ENCODE results near the gene GPRC5C. TPM values are rescaled to one million over a fixed set of nuclear protein-coding genes. Genes with fewer than 3 reads are reported as not detected.
A peak's percentile ranks its signal among the peaks of the same experiment; 100 is the strongest.

The GPRC5C gene
- total RNA-seq, 3 donors from 2014 or later: 24.3 to 69.2 (median 40.3) TPM

GRCh38 chr17:74453665-74454196 lies 21.8 kb downstream of the GPRC5C start:
- Histone ChIP-seq H3K27ac (peak overlapping the region; percentile 87 to 90), H3K4me3 (peak overlapping the region; percentile 38 to 65 (median 55)), H3K36me3 (no peaks in the 10 kb centered on the region), H3K9me3 (no peaks in the 10 kb centered on the region), H3K27me3 (no peaks in the 10 kb centered on the region), H3K4me1 (peaks cover 5 to 12% of the 10 kb centered on the region in 2 donors)
- TF ChIP-seq POLR2AphosphoS5 (IDR thresholded peaks at IDR 0.05) (no peak), POLR2A (IDR thresholded peaks at IDR 0.05) (no peak), CTCF (IDR thresholded peaks at IDR 0.05) (no peak)
- intact Hi-C loops (cut with DNase I; ENCODE audit: low total_unique reads): no loop called here
- peak; percentile 81 to 85 for DNase-seq (ENCODE audit: low spot score in 2 of 2)

GRCh38 chr17:74454197-74455024 lies 22.5 kb downstream of the GPRC5C start:
- H3K36me3 ChIP-seq: no peaks in the 10 kb centered on the region
- intact Hi-C loops (cut with DNase I; ENCODE audit: low total_unique reads): loop anchor here (5.0 kb wide), 1 partner anchor 77 kb away; no protein-coding TSS in a partner anchor
- H3K4me1 ChIP-seq: peaks cover 5 to 12% of the 10 kb centered on the region in 2 donors
- TF ChIP-seq CTCF (IDR thresholded peaks at IDR 0.05): peak in 1 of 3 donors; percentile 21
- TF ChIP-seq POLR2AphosphoS5 (IDR thresholded peaks at IDR 0.05): peak; percentile 33 to 70 (median 58)
- no peak for TF ChIP-seq POLR2A (IDR thresholded peaks at IDR 0.05)
- H3K27me3 ChIP-seq: no peaks in the 10 kb centered on the region
- DNase-seq (ENCODE audit: low spot score in 2 of 2): no peak
- H3K27ac ChIP-seq: peak overlapping the region; percentile 87 to 90
- peak overlapping the region; percentile 38 to 65 (median 55) for H3K4me3 ChIP-seq
- H3K9me3 ChIP-seq: no peaks in the 10 kb centered on the region

GRCh38 chr17:74455025-74455545 lies 23.2 kb downstream of the GPRC5C start:
- Histone ChIP-seq H3K27me3 (no peaks in the 10 kb centered on the region), H3K4me3 (no peak overlapping the region), H3K36me3 (no peaks in the 10 kb centered on the region), H3K27ac (peak overlapping the region; percentile 87 to 90), H3K4me1 (peaks cover 5 to 12% of the 10 kb centered on the region in 2 donors), H3K9me3 (no peaks in the 10 kb centered on the region)
- intact Hi-C loops (cut with DNase I; ENCODE audit: low total_unique reads): loop anchor here (5.0 kb wide), 1 partner anchor 78 kb away; no protein-coding TSS in a partner anchor
- DNase-seq (ENCODE audit: low spot score in 2 of 2): no peak
- no peak for TF ChIP-seq CTCF (IDR thresholded peaks at IDR 0.05)
- no peak for TF ChIP-seq POLR2AphosphoS5 (IDR thresholded peaks at IDR 0.05)
- TF ChIP-seq POLR2A (IDR thresholded peaks at IDR 0.05): no peak

- intact Hi-C loops (cut with DNase I; ENCODE audit: low total_unique reads): loop anchor here (5.0 kb wide), 1 partner anchor 79 kb away; no protein-coding TSS in a partner anchor
Observed at GRCh38 chr17:74455821-74456220, 23.9 kb downstream of the GPRC5C start.

More at GRCh38 chr17:74455821-74456220, 23.9 kb downstream of the GPRC5C start:
- no peak overlapping the region for H3K4me3 ChIP-seq
- no peaks in the 10 kb centered on the region for H3K27me3 ChIP-seq
- H3K27ac ChIP-seq: no peak overlapping the region
- peaks cover 5 to 12% of the 10 kb centered on the region in 2 donors for H3K4me1 ChIP-seq
- no peaks in the 10 kb centered on the region for H3K9me3 ChIP-seq
- no peak for TF ChIP-seq CTCF (IDR thresholded peaks at IDR 0.05)
- no peak for TF ChIP-seq POLR2AphosphoS5 (IDR thresholded peaks at IDR 0.05)
- no peak for TF ChIP-seq POLR2A (IDR thresholded peaks at IDR 0.05)
- DNase-seq (ENCODE audit: low spot score in 2 of 2): no peak
- H3K36me3 ChIP-seq: no peaks in the 10 kb centered on the region
